ENCODE measurements around the gene STRN4. TPM values are rescaled to one million over a fixed set of nuclear protein-coding genes. Genes with fewer than 3 reads are reported as not detected.

The STRN4 gene
- total and polyA plus RNA-seq, 9 of the 15 experiments (the other 6 are each of a cell fraction or from before 2014, with no cell fraction given), result 0.62 to 83.7 (median 36.9) TPM

- TF ChIP-seq ZBTB7A (IDR thresholded peaks at IDR 0.05; ENCODE audit: borderline replicate concordance, control insufficient read depth, low read depth, low read length) (peak; percentile 70), GABPA (tag; conservative IDR thresholded peaks at IDR 0.05; ENCODE audit: low read depth) (peak; percentile 42; the same call in 1 of the 2 replicates), SMAD4 (CRISPR knock-in tag; conservative IDR thresholded peaks at IDR 0.05) (no peak), PHF8 (IDR thresholded peaks at IDR 0.05; ENCODE audit: borderline replicate concordance, low read length) (peak; percentile 81; the same call in 1 of the 2 replicates), SIN3B (IDR thresholded peaks at IDR 0.05; ENCODE audit: low read depth) (peak; percentile 59; the same call in 1 of the 2 replicates), PCBP1 (IDR thresholded peaks at IDR 0.05; ENCODE audit: low read depth, low read length, poor library complexity, severe bottlenecking) (peak; percentile 11), RB1 (IDR thresholded peaks at IDR 0.05; ENCODE audit: low read depth) (peak; percentile 60), RBFOX2 (IDR thresholded peaks at IDR 0.05; ENCODE audit: low read depth, low read length) (peak; percentile 69), TAF15 (IDR thresholded peaks at IDR 0.05; ENCODE audit: low read depth, low read length) (no peak), ZNF76 (CRISPR knock-in tag; IDR thresholded peaks at IDR 0.05; ENCODE audit: borderline replicate concordance) (peak; percentile 59; the same call in 1 of the 2 replicates), ZNF592 (IDR thresholded peaks at IDR 0.05) (0 out of 2 replicates have a peak, but pooled peaks have one; percentile 25), CTCFL (IDR thresholded peaks at IDR 0.05; ENCODE audit: borderline replicate concordance, insufficient read depth, low read depth, low read length, poor library complexity, severe bottlenecking) (no peak), FOXP1 (CRISPR knock-in tag; IDR thresholded peaks at IDR 0.05) (0 out of 2 replicates have a peak, but pooled peaks have one; percentile 46), NONO (IDR thresholded peaks at IDR 0.05; ENCODE audit: low read depth in 2 of 2, low read length in 1 of 2) (peak in 1 of 2 experiments; percentile 79; a peak in 2 of 4 replicates), FOSL1 (tag; conservative IDR thresholded peaks at IDR 0.05) (0 out of 2 replicates have a peak, but pooled peaks have one; percentile 31), RBBP5 (IDR thresholded peaks at IDR 0.05; ENCODE audit: borderline replicate concordance, insufficient read depth, low read length, poor library complexity, severe bottlenecking) (peak; percentile 88)
- TF ChIP-seq, protein P1, sequence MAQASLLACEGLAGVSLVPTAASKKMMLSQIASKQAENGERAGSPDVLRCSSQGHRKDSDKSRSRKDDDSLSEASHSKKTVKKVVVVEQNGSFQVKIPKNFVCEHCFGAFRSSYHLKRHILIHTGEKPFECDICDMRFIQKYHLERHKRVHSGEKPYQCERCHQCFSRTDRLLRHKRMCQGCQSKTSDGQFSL (CRISPR knock-in tag; IDR thresholded peaks at IDR 0.05), result no peak; the same call in 1 of the 2 replicates
- TF ChIP-seq, protein P1 (tag; IDR thresholded peaks at IDR 0.05), result peak in 1 of 2 experiments; percentile 85; a peak in 1 of 4 replicates
Observed at GRCh38 chr19:46745521-46746280, 549 bp downstream of the STRN4 start, which contains the start of gene FKRP (continued).
